DOHH2 (cell line): ENCODE results near the gene TUBB.
"Not testable (repeated sequence)": the region's sequence is repeated elsewhere in the genome, so short reads cannot be mapped to it uniquely, and the experiment has no call there.

ENCODE experiments used
- H3F3A ChIP-seq: fragments of 200-600 bp; sonication (generic), shearing (Covaris generic); 2 replicates; pipeline ENCODE4 v1.6.0; 2016; ENCODE audit warnings: antibody characterized with exemption, mild to moderate bottlenecking; ENCODE audit not compliant: control insufficient read depth, insufficient read depth
- H3K27ac ChIP-seq: fragments of 200-600 bp; sonication (generic); 2 replicates; pipeline ENCODE4 v1.5.1; 2014; ENCODE audit warnings: low read depth, mild to moderate bottlenecking, low read length, moderate library complexity
- H3K27me3 ChIP-seq: fragments of 200-600 bp; sonication (generic); 2 replicates; pipeline ENCODE4 v1.6.1; 2014; ENCODE audit warnings: mild to moderate bottlenecking, low read length, mixed read lengths; ENCODE audit not compliant: control insufficient read depth
- H3K36me3 ChIP-seq: fragments of 200-600 bp; sonication (generic); 2 replicates; pipeline ENCODE4 v1.6.1; 2014; ENCODE audit warnings: mild to moderate bottlenecking, low read length, moderate library complexity, mixed read lengths; ENCODE audit not compliant: control insufficient read depth
- H3K4me1 ChIP-seq: fragments of 200-600 bp; sonication (generic); 2 replicates; pipeline ENCODE4 v1.6.1; 2014; ENCODE audit warnings: mild to moderate bottlenecking, low read length, mixed read lengths; ENCODE audit not compliant: control insufficient read depth
- H3K4me2 ChIP-seq: fragments of 200-600 bp; sonication (generic); 2 replicates; pipeline ENCODE4 v1.6.0; 2014; ENCODE audit warnings: mild to moderate bottlenecking, low read length, moderate library complexity
- H3K4me3 ChIP-seq: fragments of 200-600 bp; sonication (generic); 2 replicates; pipeline ENCODE4 v1.5.1; 2014; ENCODE audit warnings: mild to moderate bottlenecking, low read length, mixed read lengths
- H3K79me2 ChIP-seq: fragments of 200-600 bp; sonication (generic); 2 replicates; pipeline ENCODE4 v1.6.1; 2014; ENCODE audit warnings: mild to moderate bottlenecking, low read length, mixed read lengths; ENCODE audit not compliant: control insufficient read depth
- H3K9me2 ChIP-seq: fragments of 200-600 bp; sonication (generic); replicated peaks from 2 replicates; pipeline ENCODE4 v1.6.1; 2014; ENCODE audit warnings: mild to moderate bottlenecking, low read length, mixed read lengths; ENCODE audit not compliant: control insufficient read depth
- H3K9me3 ChIP-seq: fragments of 200-600 bp; sonication (generic); 2 replicates; pipeline ENCODE4 v1.6.1; 2014; ENCODE audit warnings: antibody characterized with exemption, low read length, mixed read lengths; ENCODE audit not compliant: control insufficient read depth, insufficient read depth
- H4K20me1 ChIP-seq: fragments of 200-600 bp; sonication (generic); 2 replicates; pipeline ENCODE4 v1.6.0; 2014; ENCODE audit warnings: low read depth, mild to moderate bottlenecking, antibody characterized with exemption, low read length, moderate library complexity; ENCODE audit not compliant: control insufficient read depth, insufficient read depth
- CTCF ChIP-seq: fragments of 200-600 bp; sonication (generic); IDR thresholded peaks from one replicate; pipeline ENCODE4 v1.5.1; 2014; ENCODE audit warnings: antibody characterized with exemption, mild to moderate bottlenecking, low read depth, low read length; ENCODE audit not compliant: poor library complexity, severe bottlenecking
- EZH2phosphoT487 ChIP-seq: fragments of 200-600 bp; sonication (generic); IDR thresholded peaks from 2 replicates; pipeline ENCODE4 v1.6.1; 2017; ENCODE audit warnings: borderline replicate concordance, mild to moderate bottlenecking, antibody characterized with exemption, low read length, moderate library complexity, mixed read lengths

TUBB gene

DNA sequence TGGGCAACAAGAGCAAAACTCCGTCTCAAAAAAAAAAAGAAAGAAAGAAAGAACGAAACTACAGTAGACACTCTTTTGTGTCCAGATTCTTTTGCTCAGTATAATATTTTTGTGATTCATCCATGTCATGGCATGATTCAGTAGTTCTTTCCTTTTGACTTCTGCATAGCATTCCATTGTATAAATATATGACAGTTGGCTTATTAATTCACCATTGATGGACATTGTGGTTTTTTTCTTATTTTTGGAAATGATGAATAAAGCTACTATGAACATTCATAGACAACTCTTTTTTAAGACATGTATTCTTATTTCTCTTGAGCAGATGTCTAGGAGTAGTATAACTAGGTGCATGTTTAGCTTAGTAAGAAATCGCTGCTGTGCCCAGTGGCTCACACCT lies 34.5 kb downstream of the TUBB start:
- H3K4me2 ChIP-seq, result no peak overlapping the region
- no peak for TF ChIP-seq EZH2phosphoT487
- TF ChIP-seq CTCF, result no peak
- no peaks in the 10 kb centered on the region for H3K4me1 ChIP-seq
- H3K27ac ChIP-seq, result no peak overlapping the region
- no peaks in the 10 kb centered on the region for H3K9me2 ChIP-seq
- H4K20me1 ChIP-seq, result no peaks in the 10 kb centered on the region
- H3K27me3 ChIP-seq, result peaks cover 11% of the 10 kb centered on the region; the same call in 1 of the 2 replicates
- H3K36me3 ChIP-seq, result no peaks in the 10 kb centered on the region
- H3K79me2 ChIP-seq, result no peaks in the 10 kb centered on the region
- no peak overlapping the region for H3K4me3 ChIP-seq
- no peaks in the 10 kb centered on the region for H3K9me3 ChIP-seq
- H3F3A ChIP-seq, result no peaks in the 10 kb centered on the region

DNA sequence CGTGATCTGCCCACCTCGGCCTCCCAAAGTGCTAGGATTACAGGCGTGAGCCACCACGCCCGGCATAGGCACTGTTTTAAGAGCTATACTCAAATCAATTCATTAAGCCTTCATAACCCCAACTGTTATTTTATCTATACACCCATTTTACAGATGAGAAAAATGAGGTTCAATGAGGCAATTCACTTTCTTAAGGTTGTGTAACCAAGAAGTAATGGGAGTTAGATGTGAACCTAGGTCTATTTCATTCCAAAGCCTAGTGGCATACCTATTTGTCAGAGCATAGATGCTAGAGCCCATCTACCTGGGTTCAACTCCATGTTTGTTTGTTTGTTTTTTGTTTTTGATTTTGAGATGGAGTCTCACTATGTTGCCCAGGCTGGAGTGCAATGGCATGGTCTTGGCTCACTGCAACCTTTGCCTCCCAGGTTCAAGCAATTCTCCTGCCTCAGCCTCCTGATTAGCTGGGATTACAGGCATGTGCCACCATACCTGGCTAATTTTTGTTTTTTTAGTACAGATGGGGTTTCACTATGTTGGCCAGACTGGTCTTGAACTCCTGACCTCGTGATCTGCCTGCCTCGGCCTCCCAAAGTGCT lies 36.4 kb downstream of the TUBB start:
- H3K9me3 ChIP-seq, H3K9me2 ChIP-seq, H3K36me3 ChIP-seq, H3K27ac ChIP-seq, H3K4me3 ChIP-seq, H3F3A ChIP-seq, H3K4me2 ChIP-seq, H3K4me1 ChIP-seq, H4K20me1 ChIP-seq, H3K79me2 ChIP-seq: not testable (repeated sequence)
- H3K27me3 ChIP-seq, result peaks cover 26% of the 10 kb centered on the region

GRCh38 chr6:30757261-30757904 lies 37.2 kb downstream of the TUBB start:
- peaks cover 29% of the 10 kb centered on the region for H3K27me3 ChIP-seq
- no peak overlapping the region for H3K4me3 ChIP-seq

More at GRCh38 chr6:30757261-30757904, 37.2 kb downstream of the TUBB start:
- no peaks in the 10 kb centered on the region for H3K9me3 ChIP-seq
- H3K4me2 ChIP-seq, result no peak overlapping the region
- TF ChIP-seq CTCF (no peak), EZH2phosphoT487 (no peak)
- no peaks in the 10 kb centered on the region for H3K36me3 ChIP-seq
- no peak overlapping the region for H3K27ac ChIP-seq
- no peaks in the 10 kb centered on the region for H3K4me1 ChIP-seq
- no peaks in the 10 kb centered on the region for H3K9me2 ChIP-seq
- H3K79me2 ChIP-seq, result no peaks in the 10 kb centered on the region
- H3F3A ChIP-seq, result no peaks in the 10 kb centered on the region
- no peaks in the 10 kb centered on the region for H4K20me1 ChIP-seq
